Testis (tissue), 3 donors: ENCODE data around the gene MUC5AC. TPM values are rescaled to one million over a fixed set of nuclear protein-coding genes. Genes with fewer than 3 reads are reported as not detected.

ENCODE experiments used
- DNase-seq: peaks from one replicate; pipeline ENCODE4 v3.0.0-alpha.2; 2019
- H3K27ac ChIP-seq, 2 donors: fragments of 200-600 bp; sonication (generic); one replicate each; pipeline ENCODE4 v1.5.1; 2019
- H3K27me3 ChIP-seq: fragments of 200-600 bp; sonication (generic); one replicate; pipeline ENCODE4 v1.5.1; 2019
- H3K36me3 ChIP-seq: fragments of 200-600 bp; sonication (generic); one replicate; pipeline ENCODE4 v1.5.1; 2017; ENCODE audit warnings: low read depth; ENCODE audit errors: missing control alignments
- H3K4me1 ChIP-seq: fragments of 200-600 bp; sonication (generic); one replicate; pipeline ENCODE4 v1.5.1; 2019
- H3K4me3 ChIP-seq, 2 donors: fragments of 200-600 bp; sonication (generic); one replicate each; pipeline ENCODE4 v1.5.1; 2017 to 2019
- H3K9me3 ChIP-seq: fragments of 200-600 bp; sonication (generic); one replicate; pipeline ENCODE4 v1.5.1; 2017
- POLR2A ChIP-seq: fragments of 450-650 bp; IDR thresholded peaks from one replicate; pipeline ENCODE4 v1.6.1; 2017; ENCODE audit warnings: antibody characterized with exemption, mild to moderate bottlenecking, moderate library complexity
- WGBS, 2 donors: methylation state at CpG; one replicate each; pipeline ENCODE4 v1.1.5; 2018; 5-methylcytosine and 5-hydroxymethylcytosine counted together
- intact Hi-C: fragments of 100-400 bp; cut with DNase I; formaldehyde crosslinking; loops from one replicate; pipeline ENCODE4 v1.15.1; 2023; ENCODE audit warnings: low total_unique reads
- polyA plus RNA-seq: library from polyadenylated mRNA; stranded (reverse); fragments of 350-450 nt; fragmentation: Illumina TruSeq; extraction: RNeasy Lipid Tissue Mini Kit (QIAGEN cat#74804); gene quantifications from one replicate; pipeline ENCODE4 v1.2.3, GENCODE V29; 2014; ENCODE audit warnings: low read depth, low replicate concordance; ENCODE audit not compliant: insufficient read depth
- total RNA-seq, 2 donors: library from RNA; depleted of rRNA; stranded (reverse); fragments of >200 nt; gene quantifications; one replicate each; pipeline ENCODE4 v1.2.3, GENCODE V29; 2016
- TF ChIP-seq, protein P1 (sequence below), 3 experiments: fragments of 450-650 bp in 2 of 3; fragments of 200-600 bp in 1 of 3; sonication (generic) in 1 of 3; IDR thresholded peaks; one replicate each; pipeline ENCODE4 v1.5.1; 2016 to 2019; ENCODE audit warnings: antibody characterized with exemption in 3 of 3, mild to moderate bottlenecking in 2 of 3, moderate library complexity in 1 of 3

Gene MUC5AC
- total and polyA plus RNA-seq, 3 donors from 2014 or later: 0.31 to 0.62 (median 0.32) TPM

DNA sequence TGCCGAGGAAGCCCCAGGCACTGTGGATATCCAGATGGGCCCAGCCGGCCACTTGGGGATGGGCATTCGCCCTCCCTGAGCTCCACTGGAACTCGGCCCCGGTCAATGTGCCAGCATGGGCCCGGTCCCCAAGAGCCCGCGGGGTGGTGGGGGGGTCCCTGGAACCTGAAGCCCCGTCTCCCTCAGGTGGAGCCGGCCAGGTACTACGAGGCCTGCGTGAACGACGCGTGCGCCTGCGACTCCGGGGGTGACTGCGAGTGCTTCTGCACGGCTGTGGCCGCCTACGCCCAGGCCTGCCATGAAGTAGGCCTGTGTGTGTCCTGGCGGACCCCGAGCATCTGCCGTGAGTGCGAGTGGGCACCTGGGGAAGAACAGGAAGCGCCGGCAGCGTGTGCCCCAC, 21.2 kb downstream of the MUC5AC start:
- H3K4me1 ChIP-seq: no peaks in the 10 kb centered on the region
- intact Hi-C loops: no loop called here
- no peak overlapping the region for H3K27ac ChIP-seq
- H3K4me3 ChIP-seq: no peak overlapping the region
- TF ChIP-seq POLR2A: no peak
- TF ChIP-seq, protein P1, sequence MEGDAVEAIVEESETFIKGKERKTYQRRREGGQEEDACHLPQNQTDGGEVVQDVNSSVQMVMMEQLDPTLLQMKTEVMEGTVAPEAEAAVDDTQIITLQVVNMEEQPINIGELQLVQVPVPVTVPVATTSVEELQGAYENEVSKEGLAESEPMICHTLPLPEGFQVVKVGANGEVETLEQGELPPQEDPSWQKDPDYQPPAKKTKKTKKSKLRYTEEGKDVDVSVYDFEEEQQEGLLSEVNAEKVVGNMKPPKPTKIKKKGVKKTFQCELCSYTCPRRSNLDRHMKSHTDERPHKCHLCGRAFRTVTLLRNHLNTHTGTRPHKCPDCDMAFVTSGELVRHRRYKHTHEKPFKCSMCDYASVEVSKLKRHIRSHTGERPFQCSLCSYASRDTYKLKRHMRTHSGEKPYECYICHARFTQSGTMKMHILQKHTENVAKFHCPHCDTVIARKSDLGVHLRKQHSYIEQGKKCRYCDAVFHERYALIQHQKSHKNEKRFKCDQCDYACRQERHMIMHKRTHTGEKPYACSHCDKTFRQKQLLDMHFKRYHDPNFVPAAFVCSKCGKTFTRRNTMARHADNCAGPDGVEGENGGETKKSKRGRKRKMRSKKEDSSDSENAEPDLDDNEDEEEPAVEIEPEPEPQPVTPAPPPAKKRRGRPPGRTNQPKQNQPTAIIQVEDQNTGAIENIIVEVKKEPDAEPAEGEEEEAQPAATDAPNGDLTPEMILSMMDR (IDR thresholded peaks at IDR 0.05): no peak
- 95% methylated on average over 28 of the region's 29 CpGs; no CpG with 5 or more reads in 1 of the 2 donors for WGBS, 2 donors
- H3K9me3 ChIP-seq: no peaks in the 10 kb centered on the region
- no peaks in the 10 kb centered on the region for H3K36me3 ChIP-seq
- H3K27me3 ChIP-seq: no peaks in the 10 kb centered on the region
- no peak for DNase-seq

DNA sequence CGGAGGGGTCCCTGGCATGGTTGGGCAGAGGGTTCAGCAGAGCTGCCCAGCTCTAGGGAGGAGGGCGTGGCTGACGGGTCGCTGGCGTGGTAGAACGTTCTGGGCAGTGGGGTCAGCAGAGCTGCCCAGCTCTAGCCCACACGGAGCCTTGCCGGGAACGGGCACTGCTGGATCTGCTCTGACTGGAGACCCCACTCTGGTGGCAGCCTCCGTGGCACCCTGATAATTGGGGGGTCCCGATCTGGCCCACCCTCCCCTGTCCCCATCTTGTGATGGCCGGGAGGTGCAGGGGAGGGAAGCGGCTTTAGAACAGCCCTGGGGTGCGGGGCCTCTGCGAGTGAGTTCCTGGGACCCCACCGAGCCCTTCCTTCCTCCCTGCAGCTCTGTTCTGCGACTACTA, 21.9 kb downstream of the MUC5AC start:
- no peaks in the 10 kb centered on the region for H3K27me3 ChIP-seq
- WGBS, 2 donors: 75 to 84% methylated on average over 14 to 15 of the region's 17 CpGs

DNA sequence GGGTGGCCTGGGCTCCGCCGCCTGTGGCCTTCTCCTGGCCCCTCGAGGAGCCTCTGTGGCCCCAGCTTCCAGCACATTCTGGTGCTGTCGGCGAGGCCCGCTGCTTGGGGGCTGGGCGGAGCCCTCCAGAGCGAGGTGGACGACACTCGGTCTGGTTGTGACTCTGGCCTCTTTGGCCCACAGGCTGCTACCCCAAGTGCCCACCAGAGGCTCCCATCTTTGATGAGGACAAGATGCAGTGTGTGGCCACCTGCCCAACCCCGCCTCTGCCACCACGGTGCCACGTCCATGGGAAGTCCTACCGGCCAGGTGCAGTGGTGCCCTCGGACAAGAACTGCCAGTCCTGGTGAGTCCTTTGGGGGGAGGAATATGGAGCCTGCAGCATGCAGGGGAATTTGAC, 22.4 kb downstream of the MUC5AC start:
- Histone ChIP-seq H3K36me3 (no peaks in the 10 kb centered on the region), H3K4me1 (no peaks in the 10 kb centered on the region), H3K4me3 (no peak overlapping the region), H3K9me3 (no peaks in the 10 kb centered on the region), H3K27ac (no peak overlapping the region), H3K27me3 (no peaks in the 10 kb centered on the region)
- WGBS, 2 donors: 81 to 92% methylated on average over 7 to 15 of the region's 15 CpGs
- intact Hi-C loops: no loop called here
- no peak for TF ChIP-seq POLR2A
- TF ChIP-seq, protein P1 (IDR thresholded peaks at IDR 0.05): no peak
- DNase-seq: no peak

More for the DNA sequence above, 21.9 kb downstream of the MUC5AC start:
- H3K9me3 ChIP-seq: no peaks in the 10 kb centered on the region
- intact Hi-C loops: no loop called here
- H3K4me3 ChIP-seq: no peak overlapping the region
- TF ChIP-seq, protein P1 (IDR thresholded peaks at IDR 0.05): no peak
- TF ChIP-seq POLR2A: no peak
- no peaks in the 10 kb centered on the region for H3K36me3 ChIP-seq
- H3K27ac ChIP-seq: no peak overlapping the region
- no peak for DNase-seq
- no peaks in the 10 kb centered on the region for H3K4me1 ChIP-seq

DNA sequence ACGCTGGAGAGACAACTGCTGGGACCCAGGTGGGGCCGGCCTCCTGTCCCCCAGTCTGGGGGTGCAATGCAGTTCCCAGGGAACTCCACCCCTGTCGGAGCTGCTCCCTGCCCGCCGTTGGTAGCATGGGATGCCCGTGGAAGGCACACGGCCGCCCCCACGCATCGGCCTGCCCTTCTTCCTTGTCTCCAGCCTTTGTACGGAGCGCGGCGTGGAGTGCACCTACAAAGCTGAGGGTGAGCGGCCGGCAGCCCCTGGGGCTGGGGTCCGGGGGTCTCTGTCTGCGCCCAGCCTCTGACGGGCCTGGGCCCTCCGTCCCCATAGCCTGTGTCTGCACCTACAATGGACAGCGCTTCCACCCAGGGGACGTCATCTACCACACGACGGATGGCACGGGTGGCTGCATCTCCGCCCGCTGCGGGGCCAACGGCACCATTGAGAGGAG, 23.2 kb downstream of the MUC5AC start:
- intact Hi-C loops: no loop called here
- TF ChIP-seq, protein P1 (IDR thresholded peaks at IDR 0.05): no peak
- TF ChIP-seq POLR2A: no peak

DNA sequence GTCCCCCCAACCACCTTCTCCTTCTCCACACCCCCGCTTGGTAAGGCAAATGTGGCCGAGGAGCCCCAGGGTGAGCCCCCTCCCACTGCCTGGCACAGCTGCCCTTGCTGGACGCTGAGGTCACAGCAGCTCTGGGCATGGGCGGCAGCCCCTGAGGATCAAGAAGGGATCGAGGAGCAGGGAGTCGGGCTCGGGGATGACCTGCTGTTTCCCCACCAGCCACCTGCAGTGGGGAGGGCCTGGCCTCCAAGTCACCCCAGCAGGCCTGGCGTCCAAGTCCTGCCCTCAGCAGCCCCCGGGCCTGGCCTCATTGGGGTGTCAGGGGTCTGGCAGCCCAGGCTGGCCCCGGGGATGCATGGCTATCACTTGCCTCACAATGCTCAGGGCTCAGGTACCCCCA, 23.7 kb downstream of the MUC5AC start:
- Histone ChIP-seq H3K9me3 (no peaks in the 10 kb centered on the region), H3K4me3 (no peak overlapping the region), H3K4me1 (no peaks in the 10 kb centered on the region), H3K36me3 (no peaks in the 10 kb centered on the region), H3K27ac (no peak overlapping the region), H3K27me3 (no peaks in the 10 kb centered on the region)
- TF ChIP-seq, protein P1 (IDR thresholded peaks at IDR 0.05): no peak
- no peak for TF ChIP-seq POLR2A
- 85 to 91% methylated on average over 6 to 10 of the region's 10 CpGs for WGBS, 2 donors
- intact Hi-C loops: no loop called here
- DNase-seq: no peak

More for the DNA sequence above, 23.2 kb downstream of the MUC5AC start:
- Histone ChIP-seq H3K36me3 (no peaks in the 10 kb centered on the region), H3K27me3 (no peaks in the 10 kb centered on the region), H3K27ac (no peak overlapping the region), H3K4me3 (no peak overlapping the region), H3K9me3 (no peaks in the 10 kb centered on the region), H3K4me1 (no peaks in the 10 kb centered on the region)
- WGBS, 2 donors: 89 to 92% methylated on average over 24 to 29 of the region's 29 CpGs
- DNase-seq: no peak
